ENCODE results near the gene AGK.

GRCh38 chr7:141697211-141697871 lies 146.1 kb downstream of the AGK start:
- TF ChIP-seq CTCF (IDR thresholded peaks at IDR 0.05) (no peak), POLR2A (IDR thresholded peaks at IDR 0.05) (no peak)

Measured in lower leg skin (tissue), 3 donors.